Daoy (cell line): ENCODE measurements around the gene RPS6KA2. TPM values are rescaled to one million over a fixed set of nuclear protein-coding genes. Genes with fewer than 3 reads are reported as not detected.

Experiments
- DNase-seq: peaks from one replicate; pipeline ENCODE4 v3.0.0-alpha.2; 2015; ENCODE audit warnings: low read depth
- total RNA-seq: library from RNA; depleted of rRNA; stranded (reverse); fragments of >200 nt; shearing (Covaris generic); gene quantifications from 2 replicates; pipeline ENCODE4 v1.2.3, GENCODE V29; 2014

The RPS6KA2 gene
- total RNA-seq, 1 experiment from 2014 or later, result 5.5 TPM

DNA sequence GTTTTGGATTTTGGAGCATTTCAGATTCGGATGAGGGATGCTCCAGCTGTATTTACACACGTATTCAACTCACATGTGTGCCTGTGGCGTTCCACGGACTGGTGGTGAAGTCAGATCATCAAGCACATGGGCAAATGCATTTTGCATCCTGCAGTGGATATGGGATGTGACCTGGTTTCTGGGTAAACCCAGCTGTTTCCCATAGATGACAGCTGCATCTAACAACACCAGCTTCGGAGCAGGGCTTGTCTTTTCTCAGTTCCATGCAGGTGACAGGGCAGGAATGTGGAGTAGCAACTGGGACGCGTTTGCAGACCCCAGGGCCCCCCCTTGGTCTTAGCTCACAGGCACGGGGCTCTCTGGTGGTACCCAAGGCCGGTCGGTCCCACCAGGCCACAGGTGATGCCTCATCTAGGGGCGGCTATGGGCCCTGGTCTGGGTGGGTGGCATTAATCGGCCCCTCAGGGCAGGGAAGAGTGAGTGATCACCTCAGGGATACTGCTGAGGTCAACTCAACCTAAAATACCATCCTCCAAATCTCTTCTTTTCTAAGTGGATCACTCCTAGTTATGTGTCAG is 123.8 kb downstream of the RPS6KA2 start:
- DNase-seq, result no peak

DNA sequence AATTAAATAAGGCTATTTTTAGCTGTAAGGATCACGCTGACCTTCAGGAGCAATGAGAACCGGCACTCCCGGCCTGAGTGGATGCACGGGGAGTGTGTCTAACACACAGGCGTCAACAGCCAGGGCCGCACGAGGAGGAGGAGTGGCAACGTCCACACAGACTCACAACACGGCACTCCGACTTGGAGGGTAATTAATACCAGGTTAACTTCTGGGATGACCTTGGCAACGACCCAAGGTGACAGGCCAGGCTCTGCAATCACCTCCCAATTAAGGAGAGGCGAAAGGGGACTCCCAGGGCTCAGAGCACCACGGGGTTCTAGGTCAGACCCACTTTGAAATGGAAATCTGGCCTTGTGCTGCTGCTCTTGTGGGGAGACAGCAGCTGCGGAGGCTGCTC is 124.6 kb downstream of the RPS6KA2 start:
- DNase-seq, result no peak

DNA sequence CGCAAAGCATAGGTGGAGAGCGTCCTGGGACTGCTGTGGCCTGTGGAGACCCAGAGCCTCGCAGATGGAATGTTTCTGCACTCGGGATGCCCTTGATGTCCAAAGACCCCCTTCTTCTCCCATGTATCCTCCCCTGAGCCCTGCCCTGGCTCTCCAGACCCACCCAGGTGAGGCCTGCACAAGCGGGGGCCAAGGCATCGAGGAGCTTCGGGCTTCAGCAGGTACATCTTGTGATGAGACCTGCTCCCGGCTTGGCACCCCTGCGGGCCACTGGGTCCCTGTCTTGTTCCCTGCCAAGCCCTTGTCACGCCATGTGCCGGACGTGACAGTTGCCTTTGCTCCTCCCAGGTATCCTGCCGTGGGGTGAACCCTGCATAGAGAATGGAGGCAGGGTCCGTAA is 125.8 kb downstream of the RPS6KA2 start:
- no peak for DNase-seq

DNA sequence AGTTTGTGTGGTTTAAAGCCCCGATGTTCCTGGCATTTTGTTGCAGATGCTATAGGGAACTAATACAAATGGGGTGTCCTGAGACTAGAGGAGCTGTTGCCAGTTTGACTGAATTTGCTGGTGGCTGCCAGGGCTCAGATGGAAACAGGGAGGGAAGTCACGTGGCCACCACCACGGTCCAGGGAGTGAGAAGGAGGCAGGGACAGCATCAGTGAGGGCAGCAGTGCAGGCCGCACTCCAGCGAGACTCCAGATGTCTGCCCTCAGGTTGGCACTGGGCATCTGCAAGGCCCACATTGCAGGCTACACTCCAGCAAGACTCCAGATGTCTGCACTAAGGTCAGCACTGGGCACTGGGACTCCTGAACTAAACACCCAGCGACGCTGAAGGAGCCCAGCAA is 126.8 kb downstream of the RPS6KA2 start:
- no peak for DNase-seq

DNA sequence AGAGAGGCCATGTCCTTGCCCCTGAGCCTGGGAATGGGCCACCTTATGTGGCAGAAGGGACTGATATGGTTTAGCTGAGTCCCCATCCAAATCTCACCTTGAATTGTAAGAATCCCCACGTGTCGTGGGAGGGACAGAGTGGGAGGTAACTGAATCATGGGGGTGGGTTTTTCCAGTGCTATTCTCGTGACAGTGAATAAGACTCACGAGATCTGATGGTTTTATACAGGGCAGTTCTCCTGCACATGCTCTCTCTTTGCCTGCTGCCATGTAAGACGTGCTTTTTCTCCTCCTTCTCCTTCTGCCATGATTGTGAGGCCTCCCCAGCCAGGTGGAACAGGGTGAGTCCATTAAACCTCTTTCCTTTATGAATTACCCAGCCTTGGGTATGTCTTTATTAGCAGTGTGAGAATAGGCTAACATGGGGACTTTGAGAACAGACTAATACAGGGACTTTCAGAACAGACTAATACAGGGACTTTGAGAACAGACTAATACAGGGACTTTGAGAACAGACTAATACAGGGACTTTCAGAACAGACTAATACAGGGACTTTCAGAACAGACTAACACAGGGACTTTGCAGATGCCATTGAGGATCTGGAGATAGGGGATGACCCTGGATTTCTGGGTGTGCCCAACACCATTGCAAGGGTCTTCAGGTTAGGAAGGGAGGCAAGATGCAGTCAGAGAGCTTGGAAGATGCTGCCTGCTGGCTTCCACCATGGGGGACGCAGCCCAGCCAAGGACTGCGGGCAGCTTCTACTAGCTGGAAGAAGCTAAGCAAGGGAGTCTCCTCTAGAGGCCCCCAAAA is 127.5 kb downstream of the RPS6KA2 start:
- DNase-seq, result no peak

DNA sequence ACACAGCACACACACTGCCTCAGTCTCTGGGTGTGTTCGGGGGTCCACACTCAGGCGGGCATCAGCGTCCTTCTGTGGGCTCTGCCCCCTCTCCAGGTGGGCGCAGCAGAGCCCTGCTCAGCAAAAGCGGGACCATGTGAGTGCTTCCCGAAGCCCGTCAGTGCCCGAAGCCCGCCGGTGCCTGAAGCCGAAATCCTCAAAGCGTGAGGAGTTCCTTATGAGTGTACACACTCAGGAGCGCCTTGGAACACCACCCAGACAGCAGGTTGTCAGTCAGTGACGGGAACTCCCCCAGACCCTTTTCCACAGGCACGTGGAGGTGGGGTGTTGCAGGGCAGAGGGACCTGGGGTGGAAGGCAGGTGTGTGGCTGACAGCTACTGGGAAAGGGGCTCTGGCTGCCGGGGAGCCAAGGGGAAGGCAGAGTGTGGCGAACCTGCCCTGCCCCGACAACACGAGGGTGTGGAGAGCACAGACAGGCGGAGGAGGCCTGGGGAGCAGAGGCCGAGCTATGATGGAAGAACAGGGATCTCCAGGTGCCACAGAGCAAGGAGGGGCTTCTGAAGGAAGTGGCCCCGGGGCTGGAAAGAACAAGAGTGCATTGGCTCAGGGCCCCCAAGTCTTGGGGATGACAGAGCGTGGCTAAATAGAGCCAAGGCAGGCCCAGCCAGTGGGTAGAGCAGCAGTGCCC is 128.2 kb downstream of the RPS6KA2 start:
- DNase-seq, result no peak

DNA sequence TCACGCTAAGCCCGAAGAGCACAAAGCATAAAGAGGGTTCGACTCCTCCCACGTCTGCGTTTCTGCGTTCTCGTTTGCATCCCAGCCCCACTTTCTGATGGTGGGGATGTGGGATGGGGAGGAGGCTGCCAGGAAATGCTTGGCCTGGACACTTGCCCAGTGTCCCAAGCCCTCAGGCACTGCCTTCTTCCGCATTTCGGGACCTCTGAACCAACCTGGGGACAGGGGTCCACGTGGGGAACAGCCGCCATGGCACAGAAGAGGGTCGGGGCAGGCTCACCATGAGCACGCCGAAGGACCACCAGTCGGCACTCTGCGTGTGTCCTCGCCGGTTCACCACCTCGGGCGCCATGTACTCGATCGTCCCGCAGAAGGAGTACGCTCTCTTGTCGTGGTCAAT is 128.8 kb downstream of the RPS6KA2 start:
- DNase-seq, result no peak

DNA sequence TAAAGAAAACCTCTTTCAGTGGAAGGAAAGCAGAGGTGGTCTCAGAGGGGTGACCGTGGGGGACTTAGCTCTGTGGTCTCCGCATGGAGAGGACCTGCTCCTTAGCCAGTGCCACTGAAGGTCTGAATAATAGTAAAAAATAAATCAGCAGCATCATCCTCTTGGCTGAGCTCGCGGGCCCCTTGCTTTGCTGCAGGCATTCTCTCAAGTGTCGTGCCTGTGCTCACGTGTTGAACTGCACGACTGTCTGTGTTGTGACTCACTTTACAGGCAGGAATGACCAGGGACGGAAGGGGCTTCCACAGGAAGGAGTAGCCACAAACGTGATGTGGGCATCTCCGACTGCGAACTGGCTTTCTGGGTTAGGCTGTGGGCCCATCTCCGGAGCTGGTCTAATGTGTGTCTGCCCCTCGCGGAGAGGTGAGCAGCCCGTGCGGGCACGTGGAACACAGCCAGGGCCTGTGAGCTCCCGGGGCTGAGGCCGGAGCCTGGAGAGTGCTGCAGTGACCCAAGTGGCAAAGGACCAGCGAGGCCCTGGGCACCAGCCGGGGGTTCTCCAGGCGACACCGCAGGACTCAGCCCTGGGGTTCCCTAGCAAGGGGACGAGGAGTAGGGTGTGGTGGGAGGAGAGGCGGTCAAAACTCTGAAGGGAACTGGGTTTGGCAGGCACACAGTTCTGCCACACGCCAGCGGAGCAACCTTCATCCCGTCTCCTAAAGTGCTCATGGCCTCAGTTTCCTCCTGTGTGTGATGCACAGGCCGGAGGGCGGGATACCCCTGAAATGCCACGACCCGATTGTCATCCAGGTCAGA is 129.8 kb downstream of the RPS6KA2 start:
- DNase-seq, result peak; percentile 7

DNA sequence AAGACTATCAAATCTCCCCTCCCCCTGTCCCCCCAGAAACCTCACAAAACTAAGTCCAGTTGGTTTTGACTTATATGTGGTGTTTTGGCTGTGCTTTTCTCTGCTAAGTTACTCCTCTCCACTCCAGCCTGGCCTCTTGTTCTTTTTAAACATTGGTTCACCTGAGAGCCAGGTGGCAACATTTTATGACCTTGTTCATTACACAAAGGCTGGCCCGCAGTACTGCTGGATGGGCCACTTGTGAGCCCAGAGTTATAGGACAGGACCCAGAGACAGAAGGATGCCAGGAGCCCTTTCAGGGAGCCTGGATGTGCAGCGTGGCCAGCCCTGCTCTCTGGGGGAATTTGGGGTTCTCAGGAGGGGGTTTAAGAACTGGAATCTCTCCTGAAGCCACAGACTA is 130.6 kb downstream of the RPS6KA2 start:
- no peak for DNase-seq

DNA sequence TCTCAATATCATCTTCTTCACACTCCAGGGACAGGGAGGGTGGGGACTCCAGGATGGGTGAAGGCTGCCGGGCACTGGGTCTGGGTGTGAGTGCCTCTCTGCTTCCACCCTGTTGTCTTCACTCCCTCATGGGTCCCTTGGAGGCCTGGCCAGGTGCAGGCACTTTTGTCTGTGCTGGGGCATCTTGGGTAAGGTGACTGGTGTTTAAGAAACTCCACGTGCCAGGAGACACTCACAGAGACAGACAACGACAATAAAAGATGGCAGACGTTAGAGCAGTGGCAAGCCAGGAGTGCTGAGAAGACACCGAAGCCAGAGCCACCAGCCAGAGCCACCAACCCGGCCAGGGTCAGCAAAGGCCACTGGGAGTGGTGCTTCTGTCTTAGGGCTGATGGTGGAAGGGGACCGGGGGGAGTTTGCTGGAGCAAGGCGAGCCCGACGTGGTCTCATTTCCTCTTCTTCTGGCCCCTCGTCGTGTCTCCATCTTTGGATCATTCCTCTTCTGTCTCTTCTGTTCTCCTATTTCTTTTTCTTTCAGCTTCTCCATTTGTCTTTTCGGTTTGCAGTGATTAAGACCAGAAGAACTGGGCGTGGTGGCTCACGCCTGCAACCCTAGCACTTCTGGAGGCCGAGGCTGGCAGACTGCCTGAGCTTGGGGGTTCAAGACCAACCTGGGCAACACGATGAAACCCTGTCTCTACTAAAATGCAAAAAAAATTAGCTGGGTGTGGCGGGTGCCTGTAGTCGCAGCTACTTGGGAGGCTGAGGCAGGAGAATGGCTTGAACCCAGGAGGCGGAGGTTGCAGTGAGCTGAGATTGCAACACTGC is 131.3 kb downstream of the RPS6KA2 start:
- DNase-seq, result no peak

DNA sequence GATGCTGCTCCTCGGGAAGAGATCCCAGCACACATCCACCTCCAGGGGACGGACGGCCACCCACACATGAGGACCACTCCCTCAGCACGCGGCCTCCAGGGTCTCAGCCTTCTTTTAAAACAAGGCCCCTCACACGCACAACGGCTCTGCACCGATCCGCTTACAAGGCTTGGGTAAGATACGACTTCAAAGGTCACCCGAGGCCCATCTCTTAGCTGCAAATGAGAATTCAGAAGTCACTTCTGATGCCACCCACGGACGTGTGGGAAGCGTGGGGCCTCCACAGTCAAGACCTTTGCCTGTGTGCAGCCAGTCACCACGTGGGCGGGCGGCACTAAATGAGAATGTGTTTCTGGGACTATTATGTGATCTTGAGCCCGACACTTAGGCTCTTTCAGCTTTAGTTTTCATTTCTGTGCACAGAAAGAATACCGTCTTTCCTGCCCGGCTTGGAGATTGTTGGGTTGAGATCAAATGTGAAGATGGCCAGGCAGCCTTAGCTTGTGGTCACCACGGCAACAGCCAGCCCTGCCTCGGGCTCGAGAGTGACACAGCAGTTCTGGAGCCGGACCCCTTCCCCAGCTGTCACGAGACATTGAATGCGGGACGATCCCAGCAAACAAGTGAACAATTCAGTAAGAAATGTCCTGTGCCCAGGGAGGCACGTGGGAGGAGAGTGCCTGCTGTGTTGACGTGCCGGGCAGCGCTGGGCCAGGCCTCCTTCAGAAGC is 132.1 kb downstream of the RPS6KA2 start:
- DNase-seq, result no peak

DNA sequence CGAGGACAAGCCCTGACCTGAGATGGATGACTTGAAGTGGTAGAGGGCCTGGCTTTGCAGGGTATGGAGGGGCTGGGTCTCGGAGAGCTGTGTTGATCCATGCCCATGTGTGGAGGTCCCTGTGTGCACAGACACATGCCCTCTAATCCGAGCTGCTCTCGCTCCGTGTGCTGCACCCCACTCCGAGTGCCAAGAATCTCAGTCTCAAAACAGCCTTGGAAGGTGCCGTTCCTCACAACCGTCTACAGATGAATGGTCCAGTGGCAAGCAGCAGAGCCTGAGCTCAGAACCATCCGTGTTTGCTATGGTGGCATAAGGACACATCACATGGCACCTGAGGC is 133.0 kb downstream of the RPS6KA2 start:
- no peak for DNase-seq

DNA sequence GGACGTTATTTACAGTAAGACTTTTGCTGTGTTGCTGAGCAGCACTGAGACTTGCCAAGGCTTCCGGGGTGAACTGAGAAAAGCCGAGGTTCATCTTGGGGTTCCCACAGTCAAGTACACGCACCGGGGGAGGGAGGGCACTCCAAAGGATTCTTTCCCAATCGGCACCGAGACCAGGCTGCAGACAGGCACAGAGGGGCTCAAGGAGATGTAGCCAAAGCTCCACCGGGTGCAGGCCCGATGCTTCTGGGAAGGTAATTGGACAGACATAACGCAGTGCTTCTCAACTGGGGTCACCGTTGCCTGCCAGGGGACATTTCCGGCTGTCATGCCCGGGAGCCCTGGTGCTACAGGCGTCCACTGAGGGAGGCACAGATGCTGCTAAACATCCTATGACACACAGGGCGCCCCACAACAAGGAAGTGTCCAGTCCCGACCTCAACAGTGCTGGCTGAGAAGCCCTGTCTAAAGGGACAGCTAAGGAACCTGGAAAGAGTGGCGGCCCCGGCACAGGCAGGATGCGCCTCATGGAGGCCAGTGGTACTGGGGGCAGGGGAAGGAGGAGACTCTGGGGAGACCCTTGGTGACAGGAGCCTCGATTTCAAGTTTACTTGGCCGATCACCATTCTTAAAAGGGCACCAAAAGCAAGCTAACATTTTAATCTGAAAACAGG is 133.5 kb downstream of the RPS6KA2 start:
- no peak for DNase-seq

DNA sequence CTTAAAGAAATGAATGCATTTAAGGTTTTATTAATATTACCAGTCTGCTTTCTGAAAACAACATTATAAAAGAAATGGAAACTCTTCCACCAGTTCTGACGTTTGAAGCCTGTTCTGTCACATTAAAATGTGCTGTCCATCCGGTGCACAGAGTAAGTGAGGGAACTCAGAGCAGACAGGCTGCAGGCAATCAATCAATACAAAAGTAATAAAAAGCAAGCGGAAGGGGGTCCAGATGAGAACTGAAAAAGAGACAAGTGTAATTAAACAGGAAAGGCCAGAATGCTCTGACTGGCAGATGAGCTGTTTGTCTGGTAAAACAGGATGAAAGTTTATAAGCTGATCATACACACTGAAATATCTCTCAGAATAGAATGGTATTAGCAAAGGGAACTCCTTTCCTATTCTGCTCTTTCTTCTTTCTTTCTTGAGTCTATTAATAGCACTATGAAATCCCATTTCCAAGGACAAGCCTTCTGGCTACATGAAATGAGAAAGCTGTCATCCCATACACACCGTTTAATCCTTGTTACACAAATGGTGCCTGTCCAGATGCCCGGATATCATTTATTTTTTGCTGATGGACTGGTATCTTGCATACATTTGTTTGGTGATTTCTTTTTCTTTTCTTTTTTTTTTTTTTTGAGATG is 134.8 kb downstream of the RPS6KA2 start:
- DNase-seq, result no peak

DNA sequence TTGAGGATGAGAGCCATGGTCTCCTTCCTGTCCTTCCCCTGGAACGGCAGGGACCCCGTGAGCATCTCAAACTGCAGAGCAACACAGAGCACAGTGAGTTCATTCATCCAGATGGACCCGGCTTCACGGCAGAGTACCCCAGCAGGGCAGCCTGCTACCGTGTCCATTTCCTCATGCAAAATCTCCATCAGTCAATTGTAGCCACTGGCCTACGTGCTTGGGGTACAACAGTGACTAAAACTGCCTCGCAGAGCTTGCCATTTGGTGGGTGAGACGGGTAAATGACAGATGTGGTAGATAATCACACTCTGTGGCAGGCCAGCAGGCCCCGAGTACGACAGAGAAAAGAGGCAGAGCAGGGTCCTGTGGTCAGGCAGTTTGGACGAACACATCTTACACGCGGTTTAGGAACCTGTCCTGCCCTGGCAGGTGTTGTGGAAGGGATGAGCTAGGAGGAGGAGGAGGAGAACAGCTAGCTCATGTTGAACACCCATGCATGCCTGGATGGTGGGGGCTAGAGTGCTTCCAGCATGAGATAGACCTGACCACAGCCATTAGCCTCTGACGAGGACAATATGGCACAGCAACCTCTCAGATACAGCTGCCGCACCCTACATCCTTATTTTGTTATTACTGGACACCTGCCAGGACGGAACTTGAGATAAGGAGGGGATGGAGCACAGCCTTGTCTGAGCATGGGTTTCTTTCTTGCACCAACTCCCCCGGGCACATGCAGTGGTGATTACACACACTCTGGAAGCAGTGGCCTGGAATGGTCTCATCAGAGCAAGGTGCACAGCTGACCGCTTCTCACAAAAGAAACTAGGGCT is 136.2 kb downstream of the RPS6KA2 start:
- DNase-seq, result peak; percentile 85

DNA sequence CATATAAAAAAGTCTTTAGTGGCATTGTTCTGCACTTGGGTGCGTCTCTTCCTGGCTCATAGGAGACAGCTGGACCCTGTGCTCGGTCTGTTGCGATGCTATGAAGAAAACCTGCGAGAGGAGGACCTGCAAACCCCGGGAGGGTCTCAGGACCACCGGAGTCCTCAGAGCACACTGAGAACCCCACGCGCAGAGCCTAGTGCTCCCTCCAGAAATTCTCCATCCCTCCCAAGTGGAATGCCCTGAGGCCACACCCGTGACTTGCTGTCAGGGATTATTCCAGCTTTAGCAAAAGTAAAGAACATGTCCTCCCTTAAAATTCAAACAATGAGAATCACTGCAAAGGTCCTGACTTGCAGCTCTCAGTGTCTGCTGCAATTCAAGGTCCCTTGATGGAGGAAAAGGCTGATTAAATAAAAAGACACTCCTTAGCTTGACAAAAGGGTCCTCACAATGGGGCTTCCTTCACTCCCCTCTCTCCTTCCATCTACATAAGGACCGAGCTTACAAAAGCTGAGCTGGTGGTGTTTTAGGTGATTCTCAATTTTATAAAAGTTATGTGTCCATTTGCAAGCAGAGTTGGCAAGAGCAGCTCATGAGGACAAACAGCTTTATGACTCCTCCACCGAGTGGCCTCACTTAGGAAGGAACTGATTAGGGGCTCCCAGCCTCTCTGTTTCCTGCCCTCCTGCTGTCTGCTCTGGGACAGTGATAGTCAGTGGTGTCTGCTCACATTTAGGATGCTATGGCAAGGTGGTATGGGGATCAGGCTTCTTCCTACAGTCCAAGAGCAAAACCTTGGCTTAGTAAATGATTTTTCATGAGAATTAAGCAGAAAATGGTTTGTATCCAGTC is 137.5 kb downstream of the RPS6KA2 start:
- DNase-seq, result no peak

DNA sequence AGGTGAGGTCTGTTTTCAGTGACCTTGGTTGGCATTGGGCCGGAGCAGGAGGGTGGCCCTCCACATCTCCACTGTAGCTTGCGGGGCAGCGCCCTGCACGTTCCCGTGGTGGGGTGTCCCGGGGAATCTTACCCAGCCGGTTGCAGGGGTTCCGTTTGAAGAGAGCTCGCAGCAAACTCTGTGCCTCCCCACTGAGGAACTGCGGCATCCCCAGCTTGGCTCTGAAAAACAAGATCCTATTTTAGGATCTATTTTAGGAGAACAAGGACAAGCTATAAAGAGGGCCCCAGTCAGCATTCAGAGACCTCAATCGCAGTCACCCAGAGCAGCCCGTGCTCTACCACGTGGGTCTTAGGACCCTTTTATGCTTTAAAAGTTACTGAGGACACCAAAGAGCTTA is 138.3 kb downstream of the RPS6KA2 start:
- no peak for DNase-seq
